Body of pancreas (tissue), 4 donors: ENCODE data around the gene ARSG.

Experiments used
- CTCF ChIP-seq, 7 experiments: fragments of 450-650 bp in 4 of 7; fragments of 200-600 bp in 3 of 7; sonication (generic) in 3 of 7; IDR thresholded peaks; one replicate each; pipeline ENCODE4 v1.5.1; 2016 to 2019; ENCODE audit warnings: antibody characterized with exemption in 7 of 7
- POLR2A ChIP-seq, 3 donors: fragments of 450-650 bp; IDR thresholded peaks; one replicate each; pipeline ENCODE4 v1.6.1; 2016; ENCODE audit warnings: antibody characterized with exemption in 3 of 3, mild to moderate bottlenecking in 2 of 3

GRCh38 chr17:68341482-68341881, 50.2 kb downstream of the ARSG start:
- TF ChIP-seq CTCF (IDR thresholded peaks at IDR 0.05) = no peak
- TF ChIP-seq POLR2A (IDR thresholded peaks at IDR 0.05) = no peak
